Small intestine (tissue), 7 donors: ENCODE measurements around the gene STX10. TPM values are rescaled to one million over a fixed set of nuclear protein-coding genes. Genes with fewer than 3 reads are reported as not detected.

Source experiments
- DNase-seq, 2 donors: peaks; one replicate each; pipeline versions ENCODE4 v3.0.0 to v3.0.0-alpha.2; 2013
- FAIRE-seq: peaks from 2 replicates; lab custom pipeline; 2012; peaks lifted over from hg19 to GRCh38; lab: Jason Lieb, UNC
- H3K27ac ChIP-seq, 3 donors: one replicate each; pipeline ENCODE4 v1.5.1; 2013; ENCODE audit warnings: low read length in 2 of 3, mild to moderate bottlenecking in 2 of 3, control low read depth in 1 of 3, inconsistent platforms in 1 of 3, low read depth in 1 of 3, moderate library complexity in 1 of 3
- H3K27me3 ChIP-seq, 3 donors: one replicate each; pipeline ENCODE4 v1.6.1; 2013; ENCODE audit warnings: low read length in 3 of 3, inconsistent platforms in 1 of 3; ENCODE audit not compliant: control insufficient read depth in 3 of 3, insufficient read depth in 3 of 3
- H3K36me3 ChIP-seq, 3 donors: one replicate each; pipeline ENCODE4 v1.6.1; 2013; ENCODE audit warnings: low read length in 3 of 3, inconsistent platforms in 1 of 3, low read depth in 1 of 3, mild to moderate bottlenecking in 1 of 3, moderate library complexity in 1 of 3; ENCODE audit not compliant: control insufficient read depth in 3 of 3, insufficient read depth in 2 of 3
- H3K4me1 ChIP-seq, 3 donors: one replicate each; pipeline ENCODE4 v1.6.1; 2013; ENCODE audit warnings: low read length in 2 of 3, inconsistent platforms in 1 of 3, low read depth in 1 of 3, mild to moderate bottlenecking in 1 of 3, moderate library complexity in 1 of 3; ENCODE audit not compliant: control insufficient read depth in 3 of 3, insufficient read depth in 2 of 3
- H3K4me3 ChIP-seq, 3 donors: one replicate each; pipeline ENCODE4 v1.5.1; 2013; ENCODE audit warnings: low read length in 3 of 3, control low read depth in 1 of 3, inconsistent platforms in 1 of 3, low read depth in 1 of 3, mild to moderate bottlenecking in 1 of 3, moderate library complexity in 1 of 3
- H3K9me3 ChIP-seq, 2 donors: one replicate each; pipeline ENCODE4 v1.6.1; 2013; ENCODE audit warnings: low read depth in 1 of 2, low read length in 1 of 2; ENCODE audit not compliant: control insufficient read depth in 2 of 2, insufficient read depth in 1 of 2
- WGBS, 3 donors: extraction: QIAGEN DNeasy Blood & Tissue Kit; methylation state at CpG; one replicate each; pipeline ENCODE4 v1.1.7; 2013; 5-methylcytosine and 5-hydroxymethylcytosine counted together
- polyA plus RNA-seq, 4 donors: library from polyadenylated mRNA; stranded (reverse) in 3 of 4; unstranded in 1 of 4; fragments of 200-250 nt in 3 of 4; fragments of 120-200 nt in 1 of 4; gene quantifications; one replicate each; pipeline versions ENCODE4 v1.2.1 to v1.2.3, GENCODE V29; 2013
- donor health status: healthy with polysubstance abuse.
- donor health status: control.
- donor health status: control.
- donor health status: Bipolar disorder and iron deficiency.
- donor health status: healthy.

STX10 gene
- polyA plus RNA-seq, 4 donors, result 46.3 to 162 (median 138) TPM

DNA sequence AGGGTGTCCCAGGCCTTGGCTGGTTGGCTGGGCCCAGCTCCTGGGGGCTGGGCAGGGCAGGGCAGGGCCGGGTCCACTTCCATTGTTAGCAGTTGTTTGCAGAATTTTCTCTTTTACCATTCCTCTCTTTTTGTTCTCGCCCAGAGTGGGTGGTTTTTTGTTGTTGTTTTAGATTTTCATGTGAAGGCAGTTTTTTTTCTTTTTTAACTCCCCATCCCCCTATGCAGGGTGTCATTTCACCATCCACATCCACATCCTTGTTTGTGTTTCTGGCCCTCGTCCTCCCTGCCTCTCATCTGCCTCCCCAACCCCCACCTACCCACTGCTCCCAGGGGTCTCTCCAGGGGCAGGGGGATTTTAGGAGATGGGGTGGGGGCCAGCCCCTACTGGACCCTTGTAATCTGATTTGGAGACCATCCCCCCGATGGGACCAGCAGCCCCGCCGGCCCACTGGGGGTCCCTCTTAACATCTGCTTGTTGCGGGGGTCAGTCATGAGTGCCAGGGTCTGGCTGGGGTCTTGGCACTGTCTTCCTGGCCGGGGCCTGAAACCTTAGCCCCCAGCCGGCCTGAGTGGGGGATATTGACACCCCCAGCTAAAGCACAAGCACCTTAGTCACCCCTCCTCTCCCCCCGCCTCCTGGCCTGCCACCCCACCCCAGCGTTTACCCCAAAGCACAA, 10.4 kb downstream of the STX10 start:
- H3K36me3 ChIP-seq, result peaks cover 22 to 66% (median 25%) of the 10 kb centered on the region in 3 donors
- H3K4me3 ChIP-seq, result no peak overlapping the region
- WGBS, 3 donors, result 81 to 87% (median 86%) methylated on average over 9 to 11 of the region's 11 CpGs
- no peak for DNase-seq
- no peaks in the 10 kb centered on the region for H3K4me1 ChIP-seq
- H3K27ac ChIP-seq, result no peak overlapping the region
- H3K9me3 ChIP-seq, result no peaks in the 10 kb centered on the region
- no peak for FAIRE-seq
- no peaks in the 10 kb centered on the region for H3K27me3 ChIP-seq

DNA sequence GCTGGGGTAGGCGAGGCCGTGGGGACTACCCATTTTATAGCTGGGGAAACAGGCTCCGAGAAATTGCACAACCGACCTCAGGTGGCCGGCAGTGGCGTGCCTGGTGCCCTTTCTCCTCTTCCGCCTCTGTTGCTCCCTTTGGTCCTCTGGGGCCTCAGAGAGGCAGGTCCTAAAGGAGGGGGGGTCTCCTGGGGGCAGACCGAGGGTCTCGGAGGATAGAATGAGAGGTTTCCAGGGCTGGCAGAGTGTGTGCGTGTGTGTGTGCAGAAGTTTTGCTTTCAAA, 11.3 kb downstream of the STX10 start:
- 75 to 87% (median 78%) methylated on average over 9 to 10 of the region's 10 CpGs for WGBS, 3 donors

GRCh38 chr19:13138171-13138915, 11.8 kb downstream of the STX10 start:
- H3K9me3 ChIP-seq, result no peaks in the 10 kb centered on the region
- peaks cover 19 to 56% (median 22%) of the 10 kb centered on the region in 3 donors for H3K36me3 ChIP-seq
- no peak for DNase-seq
- WGBS, 3 donors, result 88 to 89% (median 89%) methylated on average over 38 to 40 of the region's 40 CpGs
- no peaks in the 10 kb centered on the region for H3K4me1 ChIP-seq
- FAIRE-seq, result no peak
- H3K4me3 ChIP-seq, result no peak overlapping the region
- H3K27me3 ChIP-seq, result no peaks in the 10 kb centered on the region
- no peak overlapping the region for H3K27ac ChIP-seq

More for the DNA sequence above, 11.3 kb downstream of the STX10 start:
- Histone ChIP-seq H3K4me1 (no peaks in the 10 kb centered on the region), H3K27me3 (no peaks in the 10 kb centered on the region), H3K4me3 (no peak overlapping the region), H3K36me3 (peaks cover 19 to 57% (median 22%) of the 10 kb centered on the region in 3 donors), H3K27ac (no peak overlapping the region), H3K9me3 (no peaks in the 10 kb centered on the region)
- no peak for FAIRE-seq
- no peak for DNase-seq

DNA sequence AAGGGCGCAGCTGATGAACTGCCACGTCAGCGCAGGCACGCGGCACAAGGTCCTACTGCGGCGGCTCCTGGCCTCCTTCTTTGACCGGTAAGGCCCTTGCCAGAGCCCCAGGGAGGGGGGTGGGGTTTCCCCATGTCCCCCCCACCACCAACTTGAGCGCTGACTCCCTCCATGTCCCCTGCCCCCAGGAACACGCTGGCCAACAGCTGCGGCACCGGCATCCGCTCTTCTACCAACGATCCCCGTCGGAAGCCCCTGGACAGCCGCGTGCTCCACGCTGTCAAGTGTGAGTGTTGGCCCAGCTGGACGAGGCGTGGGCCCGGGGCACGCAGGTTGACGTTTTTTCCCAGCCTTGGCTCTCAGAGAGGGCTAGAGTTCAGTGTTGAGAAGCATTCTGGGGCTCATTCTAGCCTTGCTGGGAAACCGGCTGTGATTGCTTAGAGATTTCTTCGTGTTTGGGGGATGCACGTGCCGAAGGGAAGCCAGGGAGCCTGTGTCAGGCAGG, 12.8 kb downstream of the STX10 start:
- WGBS, 3 donors, result 91 to 94% (median 93%) methylated on average over 28 of the region's 28 CpGs
- FAIRE-seq, result no peak

DNA sequence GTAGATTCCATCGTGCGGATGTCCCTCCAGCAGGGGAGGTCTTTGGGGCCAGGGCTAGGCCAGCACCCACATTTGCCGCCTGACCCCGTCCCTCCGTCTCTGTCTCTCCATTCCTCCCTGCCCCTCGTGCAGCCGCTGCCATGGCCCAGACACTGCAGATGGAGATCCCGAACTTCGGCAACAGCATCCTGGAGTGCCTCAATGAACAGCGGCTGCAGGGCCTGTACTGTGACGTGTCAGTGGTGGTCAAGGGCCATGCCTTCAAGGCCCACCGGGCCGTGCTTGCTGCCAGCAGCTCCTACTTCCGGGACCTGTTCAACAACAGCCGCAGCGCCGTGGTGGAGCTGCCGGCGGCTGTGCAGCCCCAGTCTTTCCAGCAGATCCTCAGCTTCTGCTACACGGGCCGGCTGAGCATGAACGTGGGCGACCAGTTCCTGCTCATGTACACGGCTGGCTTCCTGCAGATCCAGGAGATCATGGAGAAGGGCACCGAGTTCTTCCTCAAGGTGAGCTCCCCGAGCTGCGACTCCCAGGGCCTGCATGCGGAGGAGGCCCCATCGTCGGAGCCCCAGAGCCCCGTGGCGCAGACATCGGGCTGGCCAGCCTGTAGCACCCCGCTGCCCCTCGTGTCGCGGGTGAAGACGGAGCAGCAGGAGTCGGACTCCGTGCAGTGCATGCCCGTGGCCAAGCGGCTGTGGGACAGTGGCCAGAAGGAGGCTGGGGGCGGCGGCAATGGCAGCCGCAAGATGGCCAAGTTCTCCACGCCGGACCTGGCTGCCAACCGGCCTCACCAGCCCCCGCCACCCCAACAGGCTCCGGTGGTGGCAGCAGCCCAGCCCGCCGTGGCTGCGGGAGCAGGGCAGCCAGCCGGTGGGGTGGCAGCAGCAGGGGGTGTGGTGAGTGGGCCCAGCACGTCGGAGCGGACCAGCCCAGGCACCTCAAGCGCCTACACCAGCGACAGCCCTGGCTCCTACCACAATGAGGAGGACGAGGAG, 14.8 kb downstream of the STX10 start:
- WGBS, 3 donors, result 95 to 97% (median 96%) methylated on average over 49 to 60 of the region's 60 CpGs
- DNase-seq (no peak), FAIRE-seq (no peak)
- H3K4me1 ChIP-seq, result no peaks in the 10 kb centered on the region
- H3K4me3 ChIP-seq, result no peak overlapping the region
- peaks cover 19 to 62% (median 22%) of the 10 kb centered on the region in 3 donors for H3K36me3 ChIP-seq
- no peaks in the 10 kb centered on the region for H3K27me3 ChIP-seq
- no peak overlapping the region for H3K27ac ChIP-seq
- no peaks in the 10 kb centered on the region for H3K9me3 ChIP-seq

More for the DNA sequence above, 12.8 kb downstream of the STX10 start:
- Histone ChIP-seq H3K9me3 (no peaks in the 10 kb centered on the region), H3K36me3 (peaks cover 19 to 58% (median 22%) of the 10 kb centered on the region in 3 donors), H3K4me1 (no peaks in the 10 kb centered on the region), H3K4me3 (no peak overlapping the region), H3K27ac (no peak overlapping the region), H3K27me3 (no peaks in the 10 kb centered on the region)
- DNase-seq, result no peak

- peaks cover 19 to 60% (median 22%) of the 10 kb centered on the region in 3 donors for H3K36me3 ChIP-seq
- 95% methylated on average over 3 of the region's 3 CpGs for WGBS, 3 donors
- no peaks in the 10 kb centered on the region for H3K4me1 ChIP-seq
- DNase-seq (no peak), FAIRE-seq (no peak)
- H3K9me3 ChIP-seq, result no peaks in the 10 kb centered on the region
- no peak overlapping the region for H3K27ac ChIP-seq
- H3K4me3 ChIP-seq, result no peak overlapping the region
- no peaks in the 10 kb centered on the region for H3K27me3 ChIP-seq
Observed at GRCh38 chr19:13134626-13135025, 15.5 kb downstream of the STX10 start.

- H3K27me3 ChIP-seq, result no peaks in the 10 kb centered on the region
- no peak overlapping the region for H3K4me3 ChIP-seq
- 70 to 85% (median 82%) methylated on average over 12 of the region's 12 CpGs for WGBS, 3 donors
- H3K4me1 ChIP-seq, result no peaks in the 10 kb centered on the region
- no peak overlapping the region for H3K27ac ChIP-seq
- H3K36me3 ChIP-seq, result peaks cover 17 to 57% (median 19%) of the 10 kb centered on the region in 3 donors
- no peaks in the 10 kb centered on the region for H3K9me3 ChIP-seq
- FAIRE-seq, result no peak
- no peak for DNase-seq
Observed at GRCh38 chr19:13133241-13133870, 16.8 kb downstream of the STX10 start.
